Activated CD4-positive, alpha-beta T cell treated with anti-CD3 and anti-CD28 coated beads, Interleukin-2, amount 50 U/mL, for 1 hour (primary cell): ENCODE results near the gene GNG3.
"Not testable (repeated sequence)": the region's sequence is repeated elsewhere in the genome, so short reads cannot be mapped to it uniquely, and the experiment has no call there.

ENCODE experiments used
- DNase-seq: peaks from one replicate; pipeline ENCODE4 v3.0.0-alpha.2; 2020

Gene GNG3

DNA sequence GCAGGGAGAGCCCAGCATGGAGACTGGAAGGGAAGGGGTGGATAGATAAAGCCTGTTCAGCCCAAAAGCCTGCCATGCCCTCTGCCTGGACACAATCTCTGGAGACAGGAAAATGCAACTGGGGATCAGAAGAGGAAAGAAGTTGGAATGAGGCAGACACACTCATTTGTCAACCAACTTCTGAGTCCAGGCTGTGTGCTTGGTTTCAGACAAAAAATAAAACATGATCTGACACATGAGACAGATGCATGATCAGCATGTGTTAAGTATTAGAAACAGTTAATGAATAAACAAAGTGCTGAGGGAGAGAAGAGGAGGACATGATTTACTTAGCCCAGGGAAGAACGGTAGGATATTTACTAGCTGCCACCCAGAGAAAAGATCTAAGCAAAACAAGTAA is 19.0 kb upstream of the GNG3 start:
- DNase-seq: no peak

DNA sequence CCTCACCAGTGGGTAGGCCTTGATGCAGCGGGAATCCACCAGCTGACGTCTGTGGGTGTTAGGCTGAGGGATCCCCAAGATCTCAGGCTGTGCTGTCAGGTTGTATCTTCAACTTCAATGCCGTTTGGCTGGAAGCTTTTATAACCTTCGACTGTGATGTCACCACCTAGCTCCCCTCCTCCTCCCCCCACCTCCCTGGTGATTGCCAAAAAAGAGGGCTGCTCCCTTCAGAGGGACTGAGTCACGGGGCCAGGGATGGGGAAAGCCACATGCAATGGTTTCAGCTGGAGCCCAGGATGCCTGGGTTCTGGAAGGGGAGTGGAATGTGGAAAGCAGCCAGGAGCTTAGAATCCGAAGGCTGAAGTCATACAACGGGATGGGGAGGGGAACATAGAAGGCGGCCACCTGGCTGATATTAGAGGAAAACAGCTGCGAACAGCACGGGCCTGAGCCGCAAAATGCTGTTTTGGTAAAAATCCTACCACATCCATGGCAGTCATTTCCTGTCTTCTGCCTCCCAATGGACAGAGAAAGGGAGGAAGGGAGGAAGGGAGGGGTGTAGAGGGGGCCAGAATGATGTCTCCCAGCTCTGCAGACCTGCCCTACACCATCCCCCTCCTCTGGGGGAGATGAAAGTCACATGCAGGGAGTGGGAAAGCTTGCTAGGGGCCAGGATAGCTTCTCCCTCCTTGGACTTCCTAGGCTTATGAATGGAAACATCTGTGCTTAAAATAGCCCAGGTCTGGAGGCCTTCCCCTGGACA is 17.9 kb upstream of the GNG3 start, which contains the start of gene LRRN4CL:
Gene LRRN4CL (minus strand): TSS at position 110 of the 763 bp plus-strand sequence. CDS start 1,022 bp downstream, outside the sequence.
- no peak for DNase-seq

DNA sequence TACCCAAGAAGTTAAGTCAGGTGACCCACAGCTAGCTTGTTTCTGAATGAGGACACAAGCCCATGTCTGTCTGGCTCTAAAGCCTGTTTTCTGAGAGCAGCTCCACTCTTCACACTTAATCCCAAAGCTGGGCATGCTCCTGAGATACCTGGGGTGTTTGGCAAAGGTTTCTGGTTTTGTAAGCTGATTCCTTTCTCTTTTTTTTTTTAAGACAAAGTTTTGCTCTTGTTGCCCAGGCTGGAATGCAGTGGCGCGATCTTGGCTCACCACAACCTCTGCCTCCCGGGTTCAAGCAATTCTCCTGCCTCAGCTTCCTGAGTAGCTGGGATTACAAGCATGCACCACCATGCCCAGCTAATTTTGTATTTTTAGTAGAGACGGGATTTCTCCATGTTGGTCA is 13.9 kb upstream of the GNG3 start:
- DNase-seq: not testable (repeated sequence)

DNA sequence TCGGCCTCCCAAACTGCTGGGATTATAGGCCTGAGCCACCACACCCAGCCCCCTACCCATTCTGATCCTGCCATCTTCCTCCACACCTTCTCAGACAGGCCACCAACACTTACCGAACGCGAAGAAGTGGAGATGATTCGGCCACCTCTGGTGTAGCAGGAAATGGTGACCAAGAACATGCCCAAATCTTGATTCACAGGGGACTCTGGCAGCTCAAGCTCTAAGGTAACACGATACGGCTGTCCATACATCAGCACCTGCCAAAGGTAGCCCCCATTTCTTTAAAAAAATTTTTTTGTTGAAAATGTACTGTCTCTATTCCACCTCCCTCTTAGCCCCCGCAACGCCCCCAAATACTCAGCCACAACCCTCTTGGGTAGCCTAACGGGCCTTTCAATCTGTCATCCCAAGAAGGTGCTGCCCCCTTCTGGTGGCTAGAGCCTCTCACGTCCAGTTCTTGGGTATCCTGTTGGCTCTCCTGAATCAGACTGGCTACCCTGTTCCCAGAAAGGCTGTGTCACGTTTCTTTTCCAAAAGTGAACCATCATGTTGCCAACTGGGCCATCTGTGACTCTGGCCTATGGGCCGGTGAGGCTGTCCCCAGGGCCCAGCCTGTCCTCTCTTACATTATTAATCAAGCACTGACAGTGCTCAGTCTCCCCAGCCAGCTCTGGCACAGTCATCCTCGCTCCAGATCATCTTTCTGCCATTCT is 12.9 kb upstream of the GNG3 start:
- DNase-seq: peak; percentile 78

DNA sequence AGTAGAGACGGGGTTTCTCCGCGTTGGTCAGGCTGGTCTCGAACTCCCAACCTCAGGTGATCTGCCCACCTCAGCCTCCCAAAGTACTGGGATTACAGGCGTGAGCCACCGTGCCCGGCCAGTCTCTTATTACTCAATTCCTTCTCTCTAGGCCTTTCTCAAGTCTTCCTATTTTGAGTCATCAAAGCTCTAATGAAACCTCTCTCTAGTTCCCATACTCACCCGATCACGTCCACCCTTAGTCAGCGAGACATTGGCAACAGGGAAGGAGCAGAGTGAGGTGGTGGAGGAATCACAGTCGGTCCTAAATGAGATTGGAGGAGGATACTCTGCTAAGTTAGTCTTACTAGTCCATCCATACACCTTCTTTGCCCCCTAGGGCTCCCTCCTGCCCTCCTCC is 5.2 kb upstream of the GNG3 start:
- no peak for DNase-seq

DNA sequence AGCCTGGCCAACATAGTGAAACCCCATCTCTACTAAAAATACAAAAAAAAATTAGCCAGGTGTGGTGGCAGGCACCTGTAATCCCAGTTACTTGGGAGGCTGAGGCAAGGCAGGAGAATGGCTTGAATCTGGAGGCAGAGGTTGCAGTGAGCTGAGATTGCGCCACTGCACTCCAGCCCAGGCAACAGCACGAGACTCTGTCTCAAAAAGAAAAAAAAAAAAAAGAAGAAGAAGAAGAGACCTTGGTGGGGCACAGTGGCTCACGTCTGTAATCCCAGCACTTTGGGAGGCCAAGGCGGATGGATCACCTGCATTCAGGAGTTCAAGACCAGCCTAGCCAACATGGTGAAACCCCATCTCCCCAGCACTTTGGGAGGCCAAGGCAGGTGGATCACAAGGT is 3.6 kb upstream of the GNG3 start:
- DNase-seq: not testable (repeated sequence)

DNA sequence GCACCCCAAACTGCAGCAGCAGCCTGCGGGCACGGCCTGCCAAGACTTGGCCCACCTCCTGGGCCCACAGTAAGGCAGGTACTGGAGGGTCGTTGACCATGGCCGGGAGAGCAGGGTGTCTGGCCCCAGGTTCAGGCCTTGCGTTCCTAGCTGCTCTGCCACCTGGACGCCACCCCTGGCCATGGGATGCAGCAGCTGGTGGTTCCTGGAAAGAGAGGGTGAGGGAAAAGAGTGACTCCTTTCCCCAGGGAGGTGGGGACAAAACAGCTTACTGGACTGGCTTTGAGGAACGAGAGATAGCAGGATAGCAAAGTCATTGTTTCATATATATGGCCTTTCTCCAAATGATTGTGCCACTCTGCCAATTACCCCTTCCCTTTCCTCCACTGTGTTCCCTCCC is 2.1 kb upstream of the GNG3 start:
- no peak for DNase-seq

DNA sequence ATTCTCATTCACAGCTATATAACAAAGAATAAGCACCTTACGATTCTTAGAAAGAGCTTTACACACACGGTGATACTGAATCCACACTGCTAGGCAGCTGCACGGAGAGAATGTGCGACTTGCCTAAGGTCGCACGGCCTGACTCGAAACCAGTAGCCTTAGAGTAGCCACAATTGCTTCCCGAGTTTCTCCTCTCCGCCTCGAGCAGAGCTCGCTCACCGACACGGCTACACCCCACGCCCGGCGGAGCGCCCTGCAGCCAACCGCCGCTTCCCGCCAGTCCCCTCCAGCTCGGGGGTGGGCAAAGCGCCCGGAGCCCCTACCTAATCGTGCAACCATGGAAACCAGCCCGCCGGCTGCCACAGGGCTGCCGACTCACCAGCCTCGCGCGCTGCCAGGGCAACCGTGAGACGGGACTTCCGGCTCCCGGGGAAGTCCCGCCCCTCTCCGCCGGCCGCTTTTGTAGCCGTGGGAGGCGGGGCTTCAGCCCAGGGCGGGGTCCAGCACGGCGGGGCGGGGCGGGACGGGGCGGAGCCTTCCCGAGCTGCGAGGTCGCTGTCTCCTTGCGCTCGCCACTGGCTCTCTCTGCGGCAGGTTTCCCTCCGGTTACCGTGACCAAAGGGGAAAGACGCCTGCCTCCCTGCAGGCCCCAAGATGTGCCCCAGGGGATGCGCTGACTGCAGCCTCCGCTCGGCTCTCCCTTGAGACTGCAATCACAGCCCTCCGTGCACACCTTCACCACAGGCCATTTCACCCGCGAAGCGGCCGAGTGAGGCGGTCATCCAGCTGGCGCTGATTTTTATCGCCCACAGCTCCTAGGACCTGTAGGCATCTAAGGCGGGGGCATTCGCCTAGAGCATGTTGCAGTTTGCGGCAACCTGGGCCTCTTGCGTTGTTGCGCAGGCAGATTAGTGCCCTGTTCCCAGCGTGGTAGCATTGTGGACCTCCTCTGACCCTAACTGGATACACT is 1.3 kb upstream of the GNG3 start:
- peak; percentile 95 for DNase-seq

DNA sequence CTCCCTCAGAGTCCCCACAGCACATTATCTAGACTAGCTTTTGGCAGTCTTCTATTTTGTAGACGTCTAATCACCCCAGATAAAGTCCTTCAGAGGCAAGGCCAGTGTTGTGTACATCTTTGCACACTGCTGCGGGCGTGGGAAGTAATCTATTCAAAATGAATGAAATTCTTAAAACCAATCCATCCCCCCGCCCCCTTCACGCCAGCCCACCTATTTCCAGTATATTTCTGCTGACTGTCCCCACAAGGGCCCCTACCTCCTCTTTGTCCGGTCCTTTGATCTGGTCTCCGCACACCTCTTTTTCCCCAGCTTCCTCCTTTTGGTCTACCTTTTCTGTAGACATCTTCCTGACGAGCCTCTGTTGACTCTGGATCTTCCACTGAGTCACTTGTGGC is 627 bp upstream of the GNG3 start:
- DNase-seq: no peak

DNA sequence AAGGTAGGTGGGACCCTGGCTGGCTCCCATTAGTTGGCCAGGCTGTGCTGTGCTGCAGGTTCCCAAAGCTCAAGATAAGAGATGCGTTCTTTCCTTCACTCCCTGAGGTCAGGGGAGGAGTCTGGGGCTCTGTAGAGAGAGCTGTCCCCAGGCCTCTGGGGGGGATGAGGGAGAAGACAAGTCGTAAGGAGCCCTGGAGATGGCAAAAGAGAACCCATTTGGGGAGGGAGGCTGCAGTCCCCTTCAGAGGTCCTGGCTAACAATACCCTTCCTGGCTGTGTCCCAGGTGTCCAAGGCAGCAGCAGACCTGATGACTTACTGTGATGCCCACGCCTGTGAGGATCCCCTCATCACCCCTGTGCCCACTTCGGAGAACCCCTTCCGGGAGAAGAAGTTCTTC is 916 bp downstream of the GNG3 start:
- DNase-seq: no peak

DNA sequence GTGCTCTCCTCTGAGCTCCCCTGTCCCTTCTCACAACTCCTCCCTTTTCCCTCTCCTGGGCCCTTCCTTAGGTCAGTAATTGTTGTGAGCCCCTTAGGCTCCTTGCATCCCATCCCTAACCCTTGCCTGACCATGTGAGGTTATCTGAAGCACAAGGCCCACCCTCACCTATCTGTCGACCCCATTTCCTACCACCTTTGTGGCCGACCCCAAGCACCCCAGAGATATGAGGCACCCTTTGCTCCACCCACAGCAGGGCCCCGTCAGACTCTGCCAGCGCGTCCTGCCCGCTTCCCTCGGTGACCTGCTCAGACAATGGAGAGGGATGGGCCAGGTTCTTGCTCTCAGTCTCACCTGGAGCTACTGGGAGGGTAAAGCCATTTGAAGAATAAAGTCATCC is 1.3 kb downstream of the GNG3 start:
- peak; percentile 44 for DNase-seq

DNA sequence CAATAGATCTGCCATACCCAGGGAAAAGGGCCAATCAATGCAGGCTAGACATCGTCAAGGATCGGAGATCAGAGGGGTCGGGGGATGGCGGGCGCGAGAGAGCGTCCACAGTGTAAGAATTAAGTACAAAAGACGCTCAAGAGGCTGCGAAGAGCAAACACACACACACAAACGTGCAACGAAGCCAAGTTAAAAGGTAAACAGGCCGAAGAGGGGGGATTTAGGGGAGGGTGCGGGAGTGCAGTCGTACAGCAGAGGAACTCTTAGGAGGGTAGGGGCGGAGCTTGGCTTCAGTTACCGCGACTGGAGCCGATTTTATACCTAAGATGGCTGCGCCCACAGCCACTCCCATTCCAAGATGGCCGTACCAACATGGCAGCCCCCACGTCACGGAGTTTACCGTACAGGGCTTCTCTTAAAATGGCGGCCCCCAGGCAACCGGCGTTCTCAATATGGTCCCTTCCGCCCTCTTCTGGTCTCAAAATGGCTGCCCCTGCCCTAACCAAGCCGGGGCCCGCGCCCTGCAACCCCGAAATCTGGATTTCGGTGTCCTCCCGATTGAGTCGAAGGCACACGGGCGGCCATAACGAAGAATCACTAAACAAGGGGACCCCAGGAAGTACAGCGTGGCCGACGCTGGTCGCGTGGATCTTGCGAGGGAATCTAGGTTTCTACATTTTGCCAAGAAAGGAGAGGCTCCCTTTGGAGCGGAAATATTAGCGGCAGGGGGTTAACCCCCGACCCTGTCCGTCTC is 1.9 kb downstream of the GNG3 start:
- peak; percentile 96 for DNase-seq

DNA sequence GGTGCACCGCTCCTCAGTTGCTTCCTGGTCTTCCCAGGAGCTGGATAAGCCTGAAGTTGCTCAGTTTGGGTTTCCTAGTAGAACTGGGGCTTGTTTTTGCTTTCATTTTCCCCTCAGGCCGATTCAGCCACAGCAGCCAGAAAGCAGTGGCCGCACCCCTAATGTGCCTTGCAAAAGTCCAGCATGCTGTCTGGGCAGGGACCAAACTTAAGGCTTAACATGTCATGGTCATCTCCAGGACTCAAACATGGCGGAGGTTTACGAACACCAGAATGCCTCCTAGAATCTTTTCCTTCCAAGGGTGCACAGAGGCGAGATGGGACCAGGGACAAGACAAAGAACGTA is 2.5 kb downstream of the GNG3 start:
- peak; percentile 21 for DNase-seq

DNA sequence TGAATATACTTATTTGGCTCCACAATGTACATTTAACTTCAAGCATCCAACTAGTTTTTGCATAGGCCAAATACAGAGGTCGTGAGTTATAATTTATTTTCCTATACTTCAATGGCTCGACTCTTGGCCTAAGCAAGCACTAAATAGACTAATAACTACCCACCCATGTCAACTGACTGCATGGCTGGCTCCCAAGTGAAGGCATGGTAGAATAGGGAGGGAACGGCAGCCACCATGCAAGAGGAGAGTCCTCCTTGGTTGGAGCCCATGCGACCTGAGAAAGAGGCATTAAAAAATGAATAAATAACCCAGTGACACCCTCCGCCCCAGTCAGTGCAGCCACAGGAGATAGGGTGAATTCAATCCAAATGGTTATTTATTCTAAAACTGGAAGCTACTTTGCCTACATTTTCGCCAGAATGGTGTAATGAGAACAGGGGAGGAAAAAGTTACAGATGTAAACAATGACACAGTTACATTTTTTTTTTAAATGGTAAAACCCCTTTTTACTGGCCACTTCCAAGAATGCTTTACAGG is 4.9 kb downstream of the GNG3 start:
- no peak for DNase-seq

DNA sequence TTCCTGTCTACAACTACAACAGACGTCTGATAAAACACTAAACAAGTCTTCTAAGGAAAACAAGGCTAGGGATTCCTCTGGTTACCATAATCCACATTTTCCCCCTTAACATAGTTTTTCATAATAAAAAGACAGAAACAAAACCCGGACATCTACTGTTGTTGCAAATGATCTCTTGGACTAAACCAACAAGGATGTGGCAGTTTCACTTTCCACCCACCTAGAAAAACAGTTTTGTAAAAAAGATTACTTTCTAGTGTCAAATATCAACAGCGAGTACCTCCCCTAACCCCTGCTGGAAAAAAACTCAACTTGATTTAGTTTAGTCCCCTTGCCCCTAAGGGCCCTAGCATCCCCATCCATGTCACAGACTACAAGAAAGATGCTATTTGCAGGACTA is 5.4 kb downstream of the GNG3 start:
- DNase-seq: no peak

DNA sequence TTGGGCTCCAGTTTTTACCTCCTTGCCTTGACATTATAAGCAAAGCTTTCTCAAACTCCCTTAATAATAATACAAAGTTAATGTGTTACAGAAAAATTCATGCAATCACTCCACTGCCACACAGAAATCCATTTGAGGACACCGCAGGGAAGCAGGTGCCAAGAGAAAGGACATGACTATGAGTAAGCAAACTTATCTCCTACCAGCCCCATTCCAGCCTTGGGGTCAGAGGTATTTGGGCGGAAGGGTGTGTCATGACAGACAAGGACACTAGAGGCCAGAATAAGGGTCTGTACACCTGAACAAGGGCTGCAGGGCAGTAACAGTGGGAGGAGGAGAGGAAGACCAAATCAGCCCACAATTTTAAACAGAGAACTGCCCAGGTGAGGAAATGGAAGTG is 5.9 kb downstream of the GNG3 start:
- no peak for DNase-seq

DNA sequence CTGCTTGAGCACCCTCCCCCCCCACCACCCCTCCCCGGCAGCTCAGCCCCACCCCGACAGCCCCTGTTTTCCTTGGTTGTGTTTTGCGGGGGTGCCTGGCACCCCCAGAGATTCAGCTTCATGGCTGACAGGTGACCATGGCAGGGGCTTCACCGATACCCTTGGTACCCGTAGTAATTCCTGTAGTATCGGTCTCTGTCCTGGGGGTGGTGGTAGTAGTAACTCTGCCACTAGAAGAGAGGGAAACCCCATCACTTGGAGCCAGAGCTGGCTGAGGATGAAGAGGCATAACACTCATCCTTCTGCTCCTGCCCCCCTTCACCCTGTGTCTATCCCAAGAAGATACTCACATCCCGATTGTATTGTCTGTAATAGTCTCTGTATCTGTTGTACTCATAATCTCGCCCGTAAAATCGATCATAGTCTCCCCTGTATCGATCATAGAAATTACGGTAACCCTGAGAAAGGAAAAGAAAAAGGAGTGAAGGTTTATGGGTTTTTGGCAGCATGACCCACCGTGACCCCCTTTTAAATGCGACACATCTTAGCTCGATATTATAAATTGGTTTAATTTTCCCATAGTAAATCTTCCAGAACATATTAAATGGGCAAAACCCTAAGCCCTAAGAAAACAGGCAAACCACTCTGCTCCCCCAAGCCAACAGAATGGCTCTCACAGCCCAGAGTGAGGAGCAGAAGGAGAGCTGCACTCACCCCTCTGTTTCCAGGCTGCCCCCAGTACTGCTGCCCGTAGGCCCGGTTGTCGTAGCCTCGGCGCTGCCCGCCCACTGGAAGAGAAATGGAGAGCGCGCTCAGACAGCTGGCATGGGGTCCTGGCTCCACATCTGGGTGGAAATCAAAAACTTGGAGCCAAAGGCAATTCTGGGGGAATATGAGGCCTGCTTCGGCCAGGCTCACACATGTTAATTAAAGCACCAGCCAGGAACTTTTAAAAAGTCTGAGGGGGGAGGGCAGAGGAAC is 8.0 kb downstream of the GNG3 start:
- DNase-seq: no peak

DNA sequence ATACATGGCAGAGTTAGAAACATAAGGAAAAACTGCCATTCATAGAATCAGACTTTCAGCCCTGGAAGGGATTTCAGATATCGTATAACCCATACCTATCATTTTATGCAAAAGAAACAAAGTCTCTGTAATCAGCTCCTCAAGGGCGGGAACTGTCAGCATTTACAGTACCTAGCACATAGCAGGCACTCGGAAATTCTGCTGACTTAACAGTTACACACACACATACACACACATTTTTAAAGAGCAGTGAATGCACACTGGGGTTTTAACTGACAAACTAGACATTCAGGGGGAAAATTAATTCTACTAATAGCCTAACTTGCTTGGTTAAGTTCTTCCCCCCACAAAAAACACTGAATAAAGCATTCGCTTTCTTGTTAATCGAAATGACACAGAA is 8.7 kb downstream of the GNG3 start:
- no peak for DNase-seq

DNA sequence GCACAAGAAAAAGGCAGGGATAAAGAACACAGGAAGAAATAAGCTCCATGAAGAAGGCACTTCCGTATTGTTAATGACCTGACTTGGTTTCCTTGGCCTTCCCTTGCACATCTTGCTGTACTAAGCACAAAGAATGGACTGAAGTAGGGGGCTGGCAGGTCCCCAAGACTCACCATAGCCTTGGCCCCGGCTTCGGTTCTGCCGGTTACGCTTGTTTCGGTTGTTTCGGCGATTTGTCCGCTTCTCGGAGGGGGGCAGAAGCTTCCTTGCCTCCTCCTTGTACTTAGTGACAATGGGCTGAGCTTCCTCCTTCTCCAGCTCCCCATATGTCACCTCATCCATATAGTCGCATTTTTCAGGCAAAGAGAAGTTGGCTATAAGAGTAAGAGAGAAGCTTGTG is 9.3 kb downstream of the GNG3 start:
- no peak for DNase-seq

DNA sequence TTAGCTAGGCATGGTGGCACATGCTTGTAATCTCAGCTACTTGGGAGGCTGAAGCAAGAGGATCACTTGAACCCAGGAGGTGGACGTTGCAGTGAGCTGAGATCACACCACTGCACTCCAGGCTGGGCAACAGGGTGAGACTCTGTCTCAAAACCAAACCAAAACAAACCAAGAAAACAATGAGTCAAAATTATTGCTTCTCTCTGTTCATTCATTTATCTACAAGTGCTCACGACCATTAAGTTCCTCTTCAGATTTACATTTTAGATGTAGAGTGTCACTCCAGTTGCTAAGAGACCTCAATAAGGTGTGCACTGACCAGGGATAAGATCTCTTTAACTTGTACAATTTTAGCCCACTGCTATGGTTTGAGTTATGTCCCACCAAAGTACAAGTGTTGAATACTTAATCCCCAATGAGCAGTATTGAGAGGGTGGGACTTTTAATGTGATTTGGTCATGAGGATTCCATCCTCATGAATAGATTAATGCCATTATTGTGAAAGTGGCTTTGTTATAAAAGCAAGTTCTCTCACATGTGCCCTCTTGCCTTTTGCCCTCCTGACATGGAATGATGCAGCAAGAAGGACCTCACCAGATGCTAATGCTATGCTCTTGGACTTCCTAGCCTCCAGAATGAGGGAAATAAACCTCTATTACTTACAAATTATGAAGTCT is 12.0 kb downstream of the GNG3 start:
- DNase-seq: no peak

DNA sequence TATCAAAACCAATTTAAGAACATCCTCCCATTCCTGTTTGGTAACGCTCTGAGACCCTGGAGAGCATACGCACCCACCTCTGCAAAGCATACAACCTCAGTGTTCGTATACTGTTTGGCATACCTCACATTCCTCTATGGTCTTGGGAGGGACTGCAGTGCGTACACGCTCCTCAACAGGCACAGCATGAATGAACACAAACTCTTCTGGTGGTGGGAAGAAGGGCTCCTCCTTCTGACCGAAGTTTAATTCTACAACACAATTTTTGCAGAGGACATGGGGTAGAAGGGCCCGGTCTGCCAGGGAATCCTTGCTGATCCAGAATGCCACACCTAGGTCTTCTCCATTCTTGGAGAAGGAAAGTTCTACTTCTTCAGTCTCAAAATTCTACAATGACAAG is 14.5 kb downstream of the GNG3 start:
- DNase-seq: no peak
